A549 (cell line): Measurements from ENCODE around the gene ZNF213. TPM values are rescaled to one million over a fixed set of nuclear protein-coding genes. Genes with fewer than 3 reads are reported as not detected.

Source experiments
- ATAC-seq, 2 experiments: fragments of 200-7000 bp in 1 of 2; fragments of >200 bp in 1 of 2; cut with Nextera tagmentation in 1 of 2; cut with Tn5 transposase in 1 of 2; 3 replicates each; pipeline versions ENCODE4 v1.8.0 to v1.9.1; 2018 to 2020; ENCODE audit warnings: mild to moderate bottlenecking in 1 of 2, moderate library complexity in 1 of 2
- CTCF ChIA-PET: fragments of 300-600 bp; sonication (Branson Sonifier 250); formaldehyde crosslinking; extraction: SDS; loops from one replicate; lab custom pipeline; 2021; ENCODE audit warnings: antibody characterized with exemption, inconsistent platforms; lab: Yijun Ruan, JAX
- POLR2A ChIA-PET: fragments of 350-600 bp; formaldehyde crosslinking; extraction: SDS; loops from one replicate; lab custom pipeline; 2021; ENCODE audit warnings: antibody characterized with exemption, inconsistent platforms; lab: Yijun Ruan, JAX
- DNase-seq, 2 experiments: peaks; one replicate each; pipeline versions ENCODE4 v3.0.0 to v3.0.0-alpha.2; 2011 to 2016; ENCODE audit warnings: low read depth in 1 of 2, low spot score in 1 of 2
- FAIRE-seq: peaks from 2 replicates; lab custom pipeline; 2011; peaks lifted over from hg19 to GRCh38; lab: Jason Lieb, UNC
- H3K27ac ChIP-seq, 2 experiments: fragments of >200 bp; sonication (Bioruptor Twin); formaldehyde crosslinking; 3 replicates each; pipeline ENCODE4 v1.5.1; 2016 to 2017
- H3K4me1 ChIP-seq: fragments of >200 bp; sonication (Bioruptor Twin); formaldehyde crosslinking; 3 replicates; pipeline ENCODE4 v1.6.1; 2016
- H3K4me2 ChIP-seq: fragments of >200 bp; sonication (Bioruptor Twin); formaldehyde crosslinking; 3 replicates; pipeline ENCODE4 v1.6.1; 2016
- H3K4me3 ChIP-seq: fragments of >200 bp; sonication (Bioruptor Twin); formaldehyde crosslinking; 3 replicates; pipeline ENCODE4 v1.5.1; 2016
- H3K9me3 ChIP-seq: fragments of >200 bp; sonication (Bioruptor Twin); formaldehyde crosslinking; 3 replicates; pipeline ENCODE4 v1.6.1; 2016
- ATOH8 ChIP-seq: fragments of 250-450 bp; sonication (Bioruptor Pico); IDR thresholded peaks from 2 replicates; pipeline ENCODE4 v1.5.0; 2020; ENCODE audit warnings: low read depth, mild to moderate bottlenecking, moderate library complexity
- BHLHE40 ChIP-seq: IDR thresholded peaks from 2 replicates; pipeline ENCODE4 v1.6.1; 2012; ENCODE audit warnings: low read depth, low read length, inconsistent platforms
- CHD2 ChIP-seq: fragments of 150-350 bp; IDR thresholded peaks from 2 replicates; pipeline ENCODE4 v1.6.1; 2014; ENCODE audit warnings: low read length; ENCODE audit not compliant: partially characterized antibody
- E2F6 ChIP-seq: IDR thresholded peaks from 2 replicates; pipeline ENCODE4 v1.6.1; 2012; ENCODE audit warnings: low read depth, borderline replicate concordance
- EHF ChIP-seq: fragments of 250-450 bp; sonication (Bioruptor Pico); IDR thresholded peaks from 2 replicates; pipeline ENCODE4 v1.5.0; 2020; ENCODE audit warnings: mild to moderate bottlenecking
- ELK1 ChIP-seq: fragments of 150-350 bp; IDR thresholded peaks from 2 replicates; pipeline ENCODE4 v1.6.1; 2014; ENCODE audit warnings: low read depth, mild to moderate bottlenecking, low read length
- EP300 ChIP-seq, 2 experiments: fragments of >200 bp; sonication (Bioruptor Twin); formaldehyde crosslinking; IDR thresholded peaks; 2 replicates in 1 of 2; 3 replicates in 1 of 2; pipeline ENCODE4 v1.6.1; 2016 to 2017
- FOSB ChIP-seq: fragments of 250-450 bp; sonication (Bioruptor Pico); IDR thresholded peaks from 2 replicates; pipeline ENCODE4 v1.5.0; 2020; ENCODE audit warnings: mild to moderate bottlenecking, moderate library complexity
- FOSL2 ChIP-seq, 2 experiments: fragments of 450-650 bp in 1 of 2; fragments of >200 bp in 1 of 2; sonication (Bioruptor Twin) in 1 of 2; formaldehyde crosslinking; IDR thresholded peaks; 2 replicates each; pipeline versions ENCODE4 v1.5.0 to v1.6.1; 2016 to 2020; ENCODE audit warnings: mild to moderate bottlenecking in 1 of 2, moderate library complexity in 1 of 2
- FOXS1 ChIP-seq: fragments of 250-450 bp; sonication (Bioruptor Pico); IDR thresholded peaks from 2 replicates; pipeline ENCODE4 v1.5.0; 2020; ENCODE audit warnings: mild to moderate bottlenecking, moderate library complexity
- GATA3 ChIP-seq: IDR thresholded peaks from 2 replicates; pipeline ENCODE4 v1.6.1; 2012; ENCODE audit warnings: borderline replicate concordance
- HDAC2 ChIP-seq: fragments of 200-600 bp; sonication (generic); IDR thresholded peaks from 2 replicates; pipeline ENCODE4 v1.6.1; 2016
- HES2 ChIP-seq: fragments of >200 bp; sonication (Bioruptor Twin); formaldehyde crosslinking; IDR thresholded peaks from 2 replicates; pipeline ENCODE4 v1.6.1; 2016
- HEYL ChIP-seq: fragments of 250-450 bp; sonication (Bioruptor Pico); IDR thresholded peaks from 2 replicates; pipeline ENCODE4 v1.8.0; 2021; ENCODE audit warnings: mild to moderate bottlenecking, moderate library complexity
- HOXA7 ChIP-seq: fragments of 250-450 bp; sonication (Bioruptor Pico); IDR thresholded peaks from 2 replicates; pipeline ENCODE4 v1.5.0; 2020; ENCODE audit warnings: mild to moderate bottlenecking, moderate library complexity
- KDM1A ChIP-seq: fragments of 200-600 bp; sonication (generic); IDR thresholded peaks from 2 replicates; pipeline ENCODE4 v1.6.1; 2016; ENCODE audit warnings: low read depth, mild to moderate bottlenecking
- KDM5A ChIP-seq: fragments of 200-600 bp; sonication (generic); IDR thresholded peaks from 2 replicates; pipeline ENCODE4 v1.6.1; 2016; ENCODE audit warnings: antibody characterized with exemption, mild to moderate bottlenecking
- NR3C1 ChIP-seq: fragments of >200 bp; sonication (Bioruptor Twin); formaldehyde crosslinking; IDR thresholded peaks from 3 replicates; pipeline ENCODE4 v1.6.1; 2017
- PBX3 ChIP-seq: IDR thresholded peaks from 2 replicates; pipeline ENCODE4 v1.6.1; 2012
- POLR2A ChIP-seq: IDR thresholded peaks from 2 replicates; pipeline ENCODE4 v1.6.1; 2012; ENCODE audit warnings: mild to moderate bottlenecking, low read length
- POLR2AphosphoS2 ChIP-seq: conservative IDR thresholded peaks from 2 replicates; pipeline ENCODE4 v1.6.1; 2012; ENCODE audit warnings: low read length, improper control_type of control experiment, inconsistent platforms
- RAD21 ChIP-seq, 2 experiments: fragments of >200 bp in 1 of 2; sonication (Bioruptor Twin) in 1 of 2; formaldehyde crosslinking in 1 of 2; IDR thresholded peaks in 1 of 2; conservative IDR thresholded peaks in 1 of 2; 2 replicates in 1 of 2; 3 replicates in 1 of 2; pipeline ENCODE4 v1.6.1; 2012 to 2018; ENCODE audit warnings: inconsistent platforms in 1 of 2
- RARB ChIP-seq: fragments of 250-450 bp; sonication (Bioruptor Pico); IDR thresholded peaks from 2 replicates; pipeline ENCODE4 v1.8.0; 2021; ENCODE audit warnings: mild to moderate bottlenecking, moderate library complexity
- REST ChIP-seq: fragments of 200-600 bp; sonication (generic); IDR thresholded peaks from 2 replicates; pipeline ENCODE4 v1.6.1; 2016; ENCODE audit warnings: antibody characterized with exemption, mild to moderate bottlenecking, moderate library complexity
- RNF2 ChIP-seq: fragments of 200-600 bp; sonication (generic); IDR thresholded peaks from 2 replicates; pipeline ENCODE4 v1.6.1; 2016; ENCODE audit warnings: low read depth, mild to moderate bottlenecking, antibody characterized with exemption, moderate library complexity, borderline replicate concordance
- SMC3 ChIP-seq: fragments of >200 bp; sonication (Bioruptor Twin); formaldehyde crosslinking; IDR thresholded peaks from 3 replicates; pipeline ENCODE4 v1.6.1; 2018; ENCODE audit warnings: inconsistent platforms
- TFCP2L1 ChIP-seq: fragments of 250-450 bp; sonication (Bioruptor Pico); IDR thresholded peaks from 2 replicates; pipeline ENCODE4 v1.5.0; 2021; ENCODE audit warnings: mild to moderate bottlenecking
- ZC3H11A ChIP-seq: fragments of 450-650 bp; IDR thresholded peaks from 2 replicates; pipeline ENCODE4 v1.6.1; 2014; ENCODE audit warnings: antibody characterized with exemption, mild to moderate bottlenecking
- ZFP36 ChIP-seq: fragments of 450-650 bp; IDR thresholded peaks from 2 replicates; pipeline ENCODE4 v1.6.1; 2014; ENCODE audit warnings: borderline replicate concordance; ENCODE audit not compliant: partially characterized antibody
- ZNF302 ChIP-seq: fragments of 250-450 bp; sonication (Bioruptor Pico); IDR thresholded peaks from 2 replicates; pipeline ENCODE4 v1.9.0; 2021; ENCODE audit warnings: inconsistent platforms, mild to moderate bottlenecking, moderate library complexity
- WGBS: methylation state at CpG from one replicate; pipeline ENCODE4 v1.1.6; 2017; ENCODE audit errors: missing lambda C conversion rate; 5-methylcytosine and 5-hydroxymethylcytosine counted together
- polyA plus RNA-seq, 4 experiments: library from polyadenylated mRNA; depleted of rRNA in 3 of 4; stranded (reverse); fragments of >200 nt; fragmentation: RNase III in 1 of 4; extraction: RNeasy Plus Mini Kit Qiagen cat#74134 plus additional on column Dnase treatment in 1 of 4; gene quantifications; 2 replicates in 3 of 4; 3 replicates in 1 of 4; pipeline ENCODE4 v1.2.3, GENCODE V29; 2011 to 2017

Gene ZNF213
- polyA plus RNA-seq, 2 of the 4 experiments (the other 2 are of a cell fraction), result 0.72 to 6.1 TPM

- no peak overlapping the region for H3K27ac ChIP-seq
- DNase-seq (peak in 1 of 2 experiments; percentile 35), FAIRE-seq (no peak), ATAC-seq (0 out of 6 replicates have a peak, but pooled peaks of 1 of the 2 experiments have one; percentile 12)
- POLR2A ChIA-PET, result interaction anchor here (0.5 to 2.1 kb wide), 2 partner anchors 21 to 47 kb away, joined by 3 to 10 read pairs; partner anchors contain the start of gene ZNF213
- CTCF ChIA-PET, result interaction anchor here (0.6 to 6.5 kb wide), 9 partner anchors 8 to 87 kb away, joined by 3 to 46 read pairs (median 6); partner anchors contain the start of gene IL32
- 59% methylated on average over 17 of the region's 17 CpGs for WGBS
- TF ChIP-seq HEYL (CRISPR knock-in tag), result no peak
- no peak for TF ChIP-seq FOXS1 (CRISPR knock-in tag)
- no peak for TF ChIP-seq KDM1A
- no peak for TF ChIP-seq ZNF302 (CRISPR knock-in tag)
- TF ChIP-seq PBX3, result no peak
- no peak for TF ChIP-seq RARB (CRISPR knock-in tag)
- no peak for TF ChIP-seq RNF2
- no peak for TF ChIP-seq FOSB (CRISPR knock-in tag)
- TF ChIP-seq NR3C1, result no peak
- no peak for TF ChIP-seq ZC3H11A
- TF ChIP-seq EP300 (IDR thresholded peaks at IDR 0.05), result no peak
- TF ChIP-seq HDAC2, result no peak
- TF ChIP-seq REST, result no peak
- no peak for TF ChIP-seq RAD21 (conservative IDR thresholded peaks at IDR 0.05 in 1 of 2, IDR thresholded peaks at IDR 0.05 in 1 of 2)
- no peak for TF ChIP-seq SMC3
- TF ChIP-seq ELK1, result no peak
- TF ChIP-seq GATA3, result no peak
- no peaks in the 10 kb centered on the region for H3K9me3 ChIP-seq
- peak overlapping the region; percentile 87 for H3K4me2 ChIP-seq
- H3K4me3 ChIP-seq, result peak overlapping the region; percentile 84
- H3K4me1 ChIP-seq, result peaks cover 18% of the 10 kb centered on the region
Observed at GRCh38 chr16:3113765-3114479, 20.9 kb upstream of the ZNF213 start.

- ChIA-PET POLR2A (interaction anchor here (0.6 to 2.5 kb wide), 2 partner anchors 9 to 13 kb away, joined by 9 to 17 read pairs; no protein-coding TSS in a partner anchor), CTCF (interaction anchor here (0.6 to 6.5 kb wide), 9 partner anchors 8 to 124 kb away, joined by 3 to 46 read pairs (median 4); partner anchors contain the start of gene IL32)
- Histone ChIP-seq H3K4me2 (no peak overlapping the region), H3K9me3 (no peaks in the 10 kb centered on the region), H3K27ac (no peak overlapping the region), H3K4me3 (no peak overlapping the region), H3K4me1 (peaks cover 18% of the 10 kb centered on the region)
- ATAC-seq, result no peak
- WGBS, result 98% methylated on average over 12 of the region's 12 CpGs
- no peak for FAIRE-seq
- DNase-seq, result no peak
- TF ChIP-seq E2F6, result no peak
- no peak for TF ChIP-seq BHLHE40
- no peak for TF ChIP-seq ZFP36
- no peak for TF ChIP-seq EHF (CRISPR knock-in tag)
- no peak for TF ChIP-seq FOSL2 (IDR thresholded peaks at IDR 0.05)
- no peak for TF ChIP-seq FOSL2 (CRISPR knock-in tag; IDR thresholded peaks at IDR 0.05)
- no peak for TF ChIP-seq POLR2AphosphoS2
- no peak for TF ChIP-seq HDAC2
- TF ChIP-seq ZC3H11A, result no peak
- TF ChIP-seq HES2, result no peak
- no peak for TF ChIP-seq HOXA7
- no peak for TF ChIP-seq KDM1A
- no peak for TF ChIP-seq HEYL (CRISPR knock-in tag)
- no peak for TF ChIP-seq ATOH8 (CRISPR knock-in tag)
- no peak for TF ChIP-seq RARB (CRISPR knock-in tag)
- TF ChIP-seq CHD2, result no peak
- no peak for TF ChIP-seq POLR2A
- no peak for TF ChIP-seq TFCP2L1 (CRISPR knock-in tag)
- TF ChIP-seq KDM5A, result no peak
Observed at GRCh38 chr16:3115003-3115402, 19.8 kb upstream of the ZNF213 start.
